CD4-positive, CD25-positive, alpha-beta regulatory T cell (primary cell): ENCODE data around the gene CDC45. TPM values are rescaled to one million over a fixed set of nuclear protein-coding genes. Genes with fewer than 3 reads are reported as not detected.
A peak's percentile ranks its signal among the peaks of the same experiment; 100 is the strongest.

Experiments
- ATAC-seq, 2 donors: fragments of 150-1000 bp; cut with Tn5 transposase; one replicate each; pipeline ENCODE4 v1.10.0; 2021; ENCODE audit warnings: low read depth in 2 of 2, moderate number of reproducible peaks in 2 of 2, moderate library complexity in 1 of 2
- DNase-seq, 3 donors: peaks; one replicate each; pipeline versions ENCODE4 v3.0.0 to v3.0.0-alpha.2; 2012 to 2022; ENCODE audit warnings: mixed read lengths in 1 of 3
- H3K27ac ChIP-seq: one replicate; pipeline ENCODE4 v1.7.0; 2013; ENCODE audit warnings: mild to moderate bottlenecking, low read length; ENCODE audit not compliant: insufficient read depth, poor library complexity, severe bottlenecking
- H3K27me3 ChIP-seq: one replicate; pipeline ENCODE4 v1.7.0; 2013; ENCODE audit warnings: low read length; ENCODE audit not compliant: control insufficient read depth, insufficient read depth
- H3K36me3 ChIP-seq: one replicate; pipeline ENCODE4 v1.7.0; 2013; ENCODE audit warnings: mild to moderate bottlenecking, low read length, moderate library complexity; ENCODE audit not compliant: control insufficient read depth, insufficient read depth
- H3K4me1 ChIP-seq: 2 replicates; pipeline ENCODE4 v1.7.0; 2013; ENCODE audit warnings: mild to moderate bottlenecking, low read length; ENCODE audit not compliant: insufficient read depth, control insufficient read depth, poor library complexity, severe bottlenecking
- H3K4me3 ChIP-seq: one replicate; pipeline ENCODE4 v1.7.0; 2013; ENCODE audit warnings: low read depth, mild to moderate bottlenecking, low read length, moderate library complexity
- H3K9me3 ChIP-seq, 2 experiments: 1 replicate in 1 of 2; 2 replicates in 1 of 2; pipeline ENCODE4 v1.7.0; 2013; ENCODE audit warnings: low read length in 2 of 2, mild to moderate bottlenecking in 1 of 2, moderate library complexity in 1 of 2; ENCODE audit not compliant: control insufficient read depth in 2 of 2
- H3K27ac Mint-ChIP-seq, 3 donors: one replicate each; pipeline ENCODE4 v1.8.0; 2020 to 2022; ENCODE audit warnings: mild to moderate bottlenecking in 3 of 3, mixed read lengths in 3 of 3, moderate library complexity in 2 of 3
- H3K27me3 Mint-ChIP-seq: one replicate; pipeline ENCODE4 v1.8.0; 2022; ENCODE audit warnings: mild to moderate bottlenecking, mixed read lengths
- H3K36me3 Mint-ChIP-seq: one replicate; pipeline ENCODE4 v1.8.0; 2020; ENCODE audit warnings: mixed read lengths
- H3K4me1 Mint-ChIP-seq, 4 donors: one replicate each; pipeline ENCODE4 v1.8.0; 2020 to 2022; ENCODE audit warnings: mixed read lengths in 4 of 4, mild to moderate bottlenecking in 1 of 4
- H3K4me3 Mint-ChIP-seq, 4 donors: one replicate each; pipeline ENCODE4 v1.8.0; 2020 to 2022; ENCODE audit warnings: mild to moderate bottlenecking in 4 of 4, mixed read lengths in 4 of 4, moderate library complexity in 3 of 4
- H3K9me3 Mint-ChIP-seq, 7 donors: one replicate each; pipeline ENCODE4 v1.8.0; 2020 to 2022; ENCODE audit warnings: mixed read lengths in 7 of 7, mild to moderate bottlenecking in 3 of 7, moderate library complexity in 2 of 7
- polyA plus RNA-seq, 4 donors: library from polyadenylated mRNA; unstranded; fragments of 300-500 nt; fragmentation: Illumina TruSeq; gene quantifications; one replicate each; pipeline ENCODE4 v1.2.3, GENCODE V29; 2021
- total RNA-seq: library from RNA; stranded (reverse); gene quantifications from one replicate; pipeline ENCODE4 v1.2.3, GENCODE V29; 2022

CDC45 gene
- total and polyA plus RNA-seq, 5 donors from 2014 or later, result 0.56 to 3.4 (median 2.5) TPM

GRCh38 chr22:19473578-19473977 lies 6.1 kb upstream of the CDC45 start:
- ATAC-seq (no peak), DNase-seq (no peak)
- H3K36me3 ChIP-seq, result peaks cover 69% of the 10 kb centered on the region
- H3K4me3 Mint-ChIP-seq, result peak overlapping the region in 1 of 4 donors; percentile 34
- H3K27ac ChIP-seq, result no peak overlapping the region
- H3K4me3 ChIP-seq, result no peak overlapping the region
- H3K4me1 ChIP-seq, result peaks cover 26% of the 10 kb centered on the region
- peaks cover 32% of the 10 kb centered on the region for H3K36me3 Mint-ChIP-seq
- H3K27ac Mint-ChIP-seq, result peak overlapping the region in 1 of 3 donors; percentile 76
- H3K9me3 ChIP-seq, result no peaks in the 10 kb centered on the region
- H3K9me3 Mint-ChIP-seq, result no peaks in the 10 kb centered on the region
- peaks cover 13 to 42% (median 29%) of the 10 kb centered on the region in 4 donors for H3K4me1 Mint-ChIP-seq
- H3K27me3 ChIP-seq, result no peaks in the 10 kb centered on the region
- H3K27me3 Mint-ChIP-seq, result no peaks in the 10 kb centered on the region

- Histone ChIP-seq H3K36me3 (peaks cover 44% of the 10 kb centered on the region), H3K27me3 (no peaks in the 10 kb centered on the region), H3K4me1 (peaks cover 31% of the 10 kb centered on the region), H3K27ac (no peak overlapping the region), H3K4me3 (no peak overlapping the region), H3K9me3 (no peaks in the 10 kb centered on the region)
- Mint-ChIP-seq H3K27ac (peak overlapping the region in 2 of 3 donors; percentile 49 to 56), H3K4me1 (peaks cover 17 to 47% (median 37%) of the 10 kb centered on the region in 4 donors), H3K36me3 (peaks cover 16% of the 10 kb centered on the region), H3K27me3 (no peaks in the 10 kb centered on the region), H3K9me3 (no peaks in the 10 kb centered on the region), H3K4me3 (peak overlapping the region in 1 of 4 donors; percentile 39)
- ATAC-seq (no peak), DNase-seq (no peak)
These were observed 3.7 kb upstream of the CDC45 start for GRCh38 chr22:19476023-19476422.

- peak overlapping the region; percentile 95 to 100 (median 96) for H3K4me3 Mint-ChIP-seq
- DNase-seq, result peak in 2 of 3 donors; percentile 24 to 54
These were observed 2.2 kb upstream of the CDC45 start for GRCh38 chr22:19477321-19478044.

GRCh38 chr22:19478045-19478900 lies 1.4 kb upstream of the CDC45 start:
- H3K27me3 ChIP-seq, result no peaks in the 10 kb centered on the region
- H3K27me3 Mint-ChIP-seq, result no peaks in the 10 kb centered on the region
- peaks cover 22% of the 10 kb centered on the region for H3K36me3 ChIP-seq
- ATAC-seq, result no peak
- H3K4me1 Mint-ChIP-seq, result peaks cover 17 to 45% (median 33%) of the 10 kb centered on the region in 4 donors
- no peaks in the 10 kb centered on the region for H3K9me3 Mint-ChIP-seq
- peak overlapping the region; percentile 83 to 100 (median 92) for H3K27ac Mint-ChIP-seq
- DNase-seq, result peak in 2 of 3 donors; percentile 39 to 56
- peak overlapping the region; percentile 99 for H3K27ac ChIP-seq
- H3K36me3 Mint-ChIP-seq, result peaks cover 8% of the 10 kb centered on the region
- H3K9me3 ChIP-seq, result no peaks in the 10 kb centered on the region
- H3K4me1 ChIP-seq, result peaks cover 31% of the 10 kb centered on the region
- peak overlapping the region; percentile 94 for H3K4me3 ChIP-seq
- H3K4me3 Mint-ChIP-seq, result peak overlapping the region; percentile 95 to 100 (median 96)

More at GRCh38 chr22:19477321-19478044, 2.2 kb upstream of the CDC45 start:
- Mint-ChIP-seq H3K27ac (peak overlapping the region; percentile 83 to 100 (median 92)), H3K9me3 (no peaks in the 10 kb centered on the region), H3K36me3 (peaks cover 8% of the 10 kb centered on the region), H3K27me3 (no peaks in the 10 kb centered on the region), H3K4me1 (peaks cover 17 to 45% (median 33%) of the 10 kb centered on the region in 4 donors)
- peaks cover 30% of the 10 kb centered on the region for H3K36me3 ChIP-seq
- no peaks in the 10 kb centered on the region for H3K9me3 ChIP-seq
- peaks cover 31% of the 10 kb centered on the region for H3K4me1 ChIP-seq
- H3K27me3 ChIP-seq, result no peaks in the 10 kb centered on the region
- peak overlapping the region; percentile 99 for H3K27ac ChIP-seq
- peak overlapping the region; percentile 94 for H3K4me3 ChIP-seq
- no peak for ATAC-seq

DNA sequence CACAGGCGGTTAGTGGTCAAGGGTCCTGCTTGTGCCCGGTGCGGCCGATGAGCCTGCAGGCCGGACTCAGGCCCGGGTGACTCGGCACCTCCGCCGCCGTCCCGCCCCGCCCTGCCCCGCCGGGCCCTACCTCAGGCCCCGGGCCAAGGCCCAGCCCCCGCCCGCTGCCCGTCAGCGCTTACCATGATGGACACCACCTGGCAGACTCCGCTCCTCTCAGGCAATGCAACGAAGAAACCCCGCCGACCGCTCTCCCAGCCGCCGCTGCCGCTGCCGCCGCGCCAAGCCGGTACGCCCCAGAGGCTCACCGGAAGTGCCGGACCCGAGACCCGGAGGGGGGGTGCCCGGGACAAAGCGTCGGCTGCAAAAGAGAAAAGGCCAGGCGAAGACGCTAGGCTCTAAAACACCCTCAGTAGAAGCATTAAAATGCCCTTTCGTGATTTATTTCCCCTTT lies 792 bp upstream of the CDC45 start, which contains the start of gene UFD1:
TSS of gene UFD1 (minus strand) at position 293 of the 454 bp plus-strand sequence. CDS start at position 185, 108 bp downstream.
- H3K4me3 Mint-ChIP-seq, result peak within 1 kb of the TSS; percentile 95 to 100 (median 96)
- peak; percentile 78 to 88 (median 88) for DNase-seq
- H3K36me3 ChIP-seq, result peaks cover 15% of the 10 kb centered on the region
- ATAC-seq, result peak; percentile 45 to 47
- no peaks in the 10 kb centered on the region for H3K9me3 ChIP-seq
- no peaks in the 10 kb centered on the region for H3K9me3 Mint-ChIP-seq
- no peaks in the 10 kb centered on the region for H3K27me3 ChIP-seq
- peak within 1 kb of the TSS; percentile 100 for H3K27ac Mint-ChIP-seq
- H3K27ac ChIP-seq, result peak within 1 kb of the TSS; percentile 99
- peaks cover 6% of the 10 kb centered on the region for H3K36me3 Mint-ChIP-seq
- H3K4me3 ChIP-seq, result peak within 1 kb of the TSS; percentile 99
- H3K4me1 ChIP-seq, result peaks cover 31% of the 10 kb centered on the region
- H3K4me1 Mint-ChIP-seq, result peaks cover 17 to 43% (median 33%) of the 10 kb centered on the region in 4 donors
- no peaks in the 10 kb centered on the region for H3K27me3 Mint-ChIP-seq

- Mint-ChIP-seq H3K27ac (peak overlapping the region; percentile 91 to 100 (median 100)), H3K4me3 (peak overlapping the region; percentile 95 to 98 (median 96)), H3K9me3 (no peaks in the 10 kb centered on the region), H3K36me3 (peaks cover 2% of the 10 kb centered on the region), H3K4me1 (peaks cover 17 to 39% (median 33%) of the 10 kb centered on the region in 4 donors), H3K27me3 (no peaks in the 10 kb centered on the region)
- Histone ChIP-seq H3K4me3 (peak overlapping the region; percentile 99), H3K27ac (peak overlapping the region; percentile 99), H3K4me1 (peaks cover 30% of the 10 kb centered on the region), H3K27me3 (no peaks in the 10 kb centered on the region), H3K9me3 (no peaks in the 10 kb centered on the region), H3K36me3 (peaks cover 6% of the 10 kb centered on the region)
- ATAC-seq (no peak), DNase-seq (no peak)
These were observed 451 bp downstream of the CDC45 start for GRCh38 chr22:19480173-19480568.

- Histone ChIP-seq H3K9me3 (no peaks in the 10 kb centered on the region), H3K27ac (no peak overlapping the region), H3K4me1 (peaks cover 26% of the 10 kb centered on the region), H3K27me3 (no peaks in the 10 kb centered on the region), H3K36me3 (peaks cover 4% of the 10 kb centered on the region), H3K4me3 (peak overlapping the region; percentile 99)
- Mint-ChIP-seq H3K27me3 (no peaks in the 10 kb centered on the region), H3K4me1 (peaks cover 15 to 36% (median 27%) of the 10 kb centered on the region in 4 donors), H3K36me3 (no peaks in the 10 kb centered on the region), H3K27ac (no peak overlapping the region), H3K9me3 (no peaks in the 10 kb centered on the region), H3K4me3 (peak overlapping the region in 3 of 4 donors; percentile 26 to 98 (median 96))
- no peak for DNase-seq
- ATAC-seq, result no peak
These were observed 1.1 kb downstream of the CDC45 start for GRCh38 chr22:19480789-19481188.
